ENCODE data around the gene CARD9. TPM values are rescaled to one million over a fixed set of nuclear protein-coding genes. Genes with fewer than 3 reads are reported as not detected.

The CARD9 gene
- total RNA-seq, 2 donors from 2014 or later, result 0.35 to 1.5 TPM

GRCh38 chr9:136392538-136393449, 19.3 kb upstream of the CARD9 start:
- no peak overlapping the region for H3K4me3 ChIP-seq (ENCODE audit: low read length)
- Mint-ChIP-seq H3K27ac (no peak overlapping the region), H3K27me3 (ENCODE audit: insufficient read depth) (no peaks in the 10 kb centered on the region), H3K9me3 (no peaks in the 10 kb centered on the region), H3K36me3 (ENCODE audit: low read depth) (peaks cover 61% of the 10 kb centered on the region), H3K4me1 (no peaks in the 10 kb centered on the region), H3K4me3 (no peak overlapping the region)
- TF ChIP-seq CTCF (conservative IDR thresholded peaks at IDR 0.05), result no peak
- H3K27me3 ChIP-seq (ENCODE audit: control insufficient read depth, insufficient read depth, low read length, poor library complexity, severe bottlenecking), result no peaks in the 10 kb centered on the region
- 90 to 98% methylated on average over 11 to 21 of the region's 21 CpGs for WGBS, 2 experiments (ENCODE audit: insufficient coverage in 1 of 2, insufficient read length in 1 of 2)
- H3K9me3 ChIP-seq (ENCODE audit: control insufficient read depth, low read length), result no peaks in the 10 kb centered on the region
- DNase-seq, result no peak
- no peak overlapping the region for H3K27ac ChIP-seq (ENCODE audit: low read depth, low read length)
- H3K9ac ChIP-seq (ENCODE audit: extremely low read depth, low read length, poor library complexity, severe bottlenecking), result no peak overlapping the region
- no peaks in the 10 kb centered on the region for H3K4me1 ChIP-seq (ENCODE audit: control insufficient read depth, insufficient read depth, low read length)
- peaks cover 88% of the 10 kb centered on the region for H3K36me3 ChIP-seq (ENCODE audit: control insufficient read depth, insufficient read depth, low read length)

- Mint-ChIP-seq H3K9me3 (no peaks in the 10 kb centered on the region), H3K36me3 (ENCODE audit: low read depth) (peaks cover 65% of the 10 kb centered on the region), H3K4me1 (no peaks in the 10 kb centered on the region), H3K27ac (no peak overlapping the region), H3K4me3 (no peak overlapping the region), H3K27me3 (ENCODE audit: insufficient read depth) (no peaks in the 10 kb centered on the region)
- Histone ChIP-seq H3K4me1 (ENCODE audit: control insufficient read depth, insufficient read depth, low read length) (no peaks in the 10 kb centered on the region), H3K36me3 (ENCODE audit: control insufficient read depth, insufficient read depth, low read length) (peaks cover 91% of the 10 kb centered on the region), H3K27ac (ENCODE audit: low read depth, low read length) (no peak overlapping the region), H3K9ac (ENCODE audit: extremely low read depth, low read length, poor library complexity, severe bottlenecking) (no peak overlapping the region), H3K4me3 (ENCODE audit: low read length) (no peak overlapping the region), H3K27me3 (ENCODE audit: control insufficient read depth, insufficient read depth, low read length, poor library complexity, severe bottlenecking) (no peaks in the 10 kb centered on the region), H3K9me3 (ENCODE audit: control insufficient read depth, low read length) (no peaks in the 10 kb centered on the region)
- 95 to 96% methylated on average over 24 to 28 of the region's 28 CpGs for WGBS, 2 experiments (ENCODE audit: insufficient coverage in 1 of 2, insufficient read length in 1 of 2)
- DNase-seq, result no peak
- no peak for TF ChIP-seq CTCF (conservative IDR thresholded peaks at IDR 0.05)
These were observed 18.5 kb upstream of the CARD9 start for GRCh38 chr9:136391737-136392537.

- Histone ChIP-seq H3K27ac (ENCODE audit: low read depth, low read length) (no peak overlapping the region), H3K4me3 (ENCODE audit: low read length) (no peak overlapping the region), H3K36me3 (ENCODE audit: control insufficient read depth, insufficient read depth, low read length) (peaks cover 86% of the 10 kb centered on the region), H3K9me3 (ENCODE audit: control insufficient read depth, low read length) (no peaks in the 10 kb centered on the region), H3K27me3 (ENCODE audit: control insufficient read depth, insufficient read depth, low read length, poor library complexity, severe bottlenecking) (no peaks in the 10 kb centered on the region), H3K4me1 (ENCODE audit: control insufficient read depth, insufficient read depth, low read length) (no peaks in the 10 kb centered on the region), H3K9ac (ENCODE audit: extremely low read depth, low read length, poor library complexity, severe bottlenecking) (no peak overlapping the region)
- Mint-ChIP-seq H3K4me3 (no peak overlapping the region), H3K27ac (no peak overlapping the region), H3K36me3 (ENCODE audit: low read depth) (peaks cover 66% of the 10 kb centered on the region), H3K27me3 (ENCODE audit: insufficient read depth) (no peaks in the 10 kb centered on the region), H3K9me3 (no peaks in the 10 kb centered on the region), H3K4me1 (no peaks in the 10 kb centered on the region)
- 90 to 100% methylated on average over 10 to 14 of the region's 14 CpGs for WGBS, 2 experiments (ENCODE audit: insufficient coverage in 1 of 2, insufficient read length in 1 of 2)
- DNase-seq, result no peak
- no peak for TF ChIP-seq CTCF (conservative IDR thresholded peaks at IDR 0.05)
These were observed 15.9 kb upstream of the CARD9 start for GRCh38 chr9:136389396-136389795.
